Measurements from ENCODE around the gene MPHOSPH8.

Gene MPHOSPH8

GRCh38 chr13:19672990-19673389, 39.5 kb downstream of the MPHOSPH8 start:
- POLR2A ChIA-PET, result no interaction called here
- no peak for DNase-seq (ENCODE audit: extremely low spot score)

GRCh38 chr13:19673473-19674430, 40.3 kb downstream of the MPHOSPH8 start:
- ChIA-PET POLR2A (no interaction called here), CTCF (no interaction called here)
- DNase-seq (ENCODE audit: extremely low spot score), result no peak
- TF ChIP-seq FOXK2 (IDR thresholded peaks at IDR 0.05) (no peak), ZNF384 (IDR thresholded peaks at IDR 0.05) (no peak), SUZ12 (IDR thresholded peaks at IDR 0.05) (no peak)

More at GRCh38 chr13:19672990-19673389, 39.5 kb downstream of the MPHOSPH8 start:
- CTCF ChIA-PET, result no interaction called here
- TF ChIP-seq SUZ12 (IDR thresholded peaks at IDR 0.05) (no peak), FOXM1 (IDR thresholded peaks at IDR 0.05; ENCODE audit: borderline replicate concordance) (no peak), BHLHE40 (IDR thresholded peaks at IDR 0.05; ENCODE audit: borderline replicate concordance) (no peak), TARDBP (IDR thresholded peaks at IDR 0.05) (no peak), ARNT (IDR thresholded peaks at IDR 0.05) (no peak), ZNF384 (IDR thresholded peaks at IDR 0.05) (no peak), L3MBTL2 (conservative IDR thresholded peaks at IDR 0.05) (no peak), PKNOX1 (IDR thresholded peaks at IDR 0.05) (no peak), SP1 (IDR thresholded peaks at IDR 0.05) (no peak), HDGF (IDR thresholded peaks at IDR 0.05; ENCODE audit: borderline replicate concordance) (no peak), NFRKB (IDR thresholded peaks at IDR 0.05) (no peak), FOXK2 (IDR thresholded peaks at IDR 0.05) (no peak), CTBP1 (IDR thresholded peaks at IDR 0.05; ENCODE audit: borderline replicate concordance) (no peak), FOXA1 (IDR thresholded peaks at IDR 0.05) (no peak), ELF4 (IDR thresholded peaks at IDR 0.05) (no peak)

- TF ChIP-seq CTBP1 (IDR thresholded peaks at IDR 0.05; ENCODE audit: borderline replicate concordance) (no peak), HDGF (IDR thresholded peaks at IDR 0.05; ENCODE audit: borderline replicate concordance) (no peak), ELF4 (IDR thresholded peaks at IDR 0.05) (no peak), L3MBTL2 (conservative IDR thresholded peaks at IDR 0.05) (no peak), SUZ12 (IDR thresholded peaks at IDR 0.05) (no peak)
- POLR2A ChIA-PET, result no interaction called here
- no peak for DNase-seq (ENCODE audit: extremely low spot score)
- CTCF ChIA-PET, result no interaction called here
Measured at GRCh38 chr13:19674898-19675297, 41.4 kb downstream of the MPHOSPH8 start.

- ChIA-PET CTCF (no interaction called here), POLR2A (no interaction called here)
- no peak for TF ChIP-seq CTBP1 (IDR thresholded peaks at IDR 0.05; ENCODE audit: borderline replicate concordance)
- no peak for TF ChIP-seq TARDBP (IDR thresholded peaks at IDR 0.05)
- no peak for TF ChIP-seq FOXK2 (IDR thresholded peaks at IDR 0.05)
- TF ChIP-seq ZNF384 (IDR thresholded peaks at IDR 0.05), result no peak
- TF ChIP-seq FOXM1 (IDR thresholded peaks at IDR 0.05; ENCODE audit: borderline replicate concordance), result no peak
- no peak for TF ChIP-seq L3MBTL2 (conservative IDR thresholded peaks at IDR 0.05)
- no peak for TF ChIP-seq SP1 (IDR thresholded peaks at IDR 0.05)
- no peak for TF ChIP-seq FOXA1 (IDR thresholded peaks at IDR 0.05)
- TF ChIP-seq NFRKB (IDR thresholded peaks at IDR 0.05), result no peak
- TF ChIP-seq ARNT (IDR thresholded peaks at IDR 0.05), result no peak
- no peak for TF ChIP-seq HDGF (IDR thresholded peaks at IDR 0.05; ENCODE audit: borderline replicate concordance)
- TF ChIP-seq BHLHE40 (IDR thresholded peaks at IDR 0.05; ENCODE audit: borderline replicate concordance), result no peak
- TF ChIP-seq LEF1 (IDR thresholded peaks at IDR 0.05; ENCODE audit: borderline replicate concordance), result no peak
- TF ChIP-seq PKNOX1 (IDR thresholded peaks at IDR 0.05), result no peak
- no peak for TF ChIP-seq ELF4 (IDR thresholded peaks at IDR 0.05)
- no peak for TF ChIP-seq SUZ12 (IDR thresholded peaks at IDR 0.05)
- no peak for DNase-seq (ENCODE audit: extremely low spot score)
Measured at GRCh38 chr13:19676168-19676567, 42.7 kb downstream of the MPHOSPH8 start.

- POLR2A ChIA-PET, result no interaction called here
- TF ChIP-seq BHLHE40 (IDR thresholded peaks at IDR 0.05; ENCODE audit: borderline replicate concordance) (no peak), FOXM1 (IDR thresholded peaks at IDR 0.05; ENCODE audit: borderline replicate concordance) (no peak), FOXK2 (IDR thresholded peaks at IDR 0.05) (no peak), CTBP1 (IDR thresholded peaks at IDR 0.05; ENCODE audit: borderline replicate concordance) (no peak), ELF4 (IDR thresholded peaks at IDR 0.05) (no peak), ZNF384 (IDR thresholded peaks at IDR 0.05) (no peak), TARDBP (IDR thresholded peaks at IDR 0.05) (no peak), SUZ12 (IDR thresholded peaks at IDR 0.05) (no peak), FOXA1 (IDR thresholded peaks at IDR 0.05) (no peak), PKNOX1 (IDR thresholded peaks at IDR 0.05) (no peak), NFRKB (IDR thresholded peaks at IDR 0.05) (no peak), LEF1 (IDR thresholded peaks at IDR 0.05; ENCODE audit: borderline replicate concordance) (no peak), ARNT (IDR thresholded peaks at IDR 0.05) (no peak), HDGF (IDR thresholded peaks at IDR 0.05; ENCODE audit: borderline replicate concordance) (no peak), L3MBTL2 (conservative IDR thresholded peaks at IDR 0.05) (no peak), SP1 (IDR thresholded peaks at IDR 0.05) (no peak)
- CTCF ChIA-PET, result no interaction called here
Measured at GRCh38 chr13:19680751-19681150, 47.3 kb downstream of the MPHOSPH8 start.

GRCh38 chr13:19681517-19681916, 48.1 kb downstream of the MPHOSPH8 start:
- ChIA-PET POLR2A (no interaction called here), CTCF (no interaction called here)
- TF ChIP-seq SUZ12 (IDR thresholded peaks at IDR 0.05) (no peak), PKNOX1 (IDR thresholded peaks at IDR 0.05) (no peak), TARDBP (IDR thresholded peaks at IDR 0.05) (no peak), L3MBTL2 (conservative IDR thresholded peaks at IDR 0.05) (no peak), BHLHE40 (IDR thresholded peaks at IDR 0.05; ENCODE audit: borderline replicate concordance) (no peak)
- no peak for DNase-seq (ENCODE audit: extremely low spot score)

More at GRCh38 chr13:19680751-19681150, 47.3 kb downstream of the MPHOSPH8 start:
- no peak for DNase-seq (ENCODE audit: extremely low spot score)

Data from HEK293T (cell line).